ENCODE results near the gene SUGP2.

SUGP2 gene

DNA sequence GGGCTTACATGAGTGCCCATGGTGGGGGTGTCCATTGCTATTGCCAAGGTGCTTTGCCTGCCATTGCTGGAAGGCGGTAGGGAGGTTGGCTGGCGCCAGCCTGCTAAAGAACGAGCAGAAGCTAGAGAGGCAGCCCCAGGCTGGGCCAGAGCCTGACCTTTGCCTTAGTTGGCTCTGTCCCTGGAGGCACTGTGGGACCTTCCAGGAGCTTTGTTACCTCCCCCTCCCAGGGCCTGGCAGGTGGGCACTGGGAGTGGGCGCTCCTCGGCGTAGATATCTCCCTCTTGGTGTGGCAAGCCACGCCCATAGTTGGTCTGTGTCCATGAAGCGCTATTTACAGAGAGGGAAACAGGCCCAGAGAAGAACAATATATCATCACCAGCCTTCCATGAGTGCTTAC, 28.2 kb upstream of the SUGP2 start:
- POLR2A ChIA-PET = no interaction called here

DNA sequence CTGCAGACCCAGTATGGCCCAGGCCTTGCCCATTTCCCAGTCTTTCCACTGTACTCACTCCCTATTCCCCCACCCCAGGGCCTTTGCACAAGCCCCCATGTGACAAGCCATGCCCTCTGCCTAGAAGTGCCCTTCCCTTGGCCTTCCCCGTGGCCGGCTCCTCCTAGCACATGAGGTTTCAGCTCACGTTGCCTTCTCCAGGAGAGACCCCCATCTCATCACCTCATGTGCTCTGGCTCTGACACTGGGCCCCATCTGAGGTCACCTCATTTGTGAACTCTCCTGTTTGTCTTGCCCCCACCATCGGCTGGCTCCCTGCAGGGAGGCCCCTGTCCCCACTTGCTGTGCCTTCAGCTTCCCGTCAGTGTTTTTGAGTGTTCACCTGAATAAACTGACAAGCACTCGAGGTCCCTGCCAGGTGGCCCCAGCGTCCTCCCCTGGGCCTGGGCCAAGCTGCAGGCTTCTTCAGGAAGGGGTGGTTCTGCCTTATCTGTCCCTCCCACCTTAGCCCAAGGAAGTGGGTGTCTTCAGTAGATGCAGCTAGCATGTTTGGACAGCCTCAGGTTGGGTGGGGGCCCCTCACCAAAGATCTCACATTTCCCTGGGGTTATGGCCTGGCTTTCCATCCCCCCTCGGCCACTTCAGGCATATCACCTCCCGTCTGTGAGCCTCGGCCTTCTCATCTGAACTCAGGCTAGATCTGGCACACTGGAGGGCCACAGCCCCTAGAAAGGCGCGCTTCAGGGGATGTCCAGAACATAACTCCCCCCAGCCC, 26.7 kb upstream of the SUGP2 start:
- POLR2A ChIA-PET = interaction anchor here (1.0 kb wide), 1 partner anchor 45 kb away, joined by 3 read pairs; no protein-coding TSS in a partner anchor

More for the DNA sequence above, 28.2 kb upstream of the SUGP2 start:
- TF ChIP-seq HDGF (IDR thresholded peaks at IDR 0.05; ENCODE audit: borderline replicate concordance) (no peak), FOXM1 (IDR thresholded peaks at IDR 0.05; ENCODE audit: borderline replicate concordance) (no peak), ARNT (IDR thresholded peaks at IDR 0.05) (no peak), TARDBP (IDR thresholded peaks at IDR 0.05) (no peak), CTBP1 (IDR thresholded peaks at IDR 0.05; ENCODE audit: borderline replicate concordance) (no peak), NFRKB (IDR thresholded peaks at IDR 0.05) (no peak), SUZ12 (IDR thresholded peaks at IDR 0.05) (no peak), ELF4 (IDR thresholded peaks at IDR 0.05) (no peak), LEF1 (IDR thresholded peaks at IDR 0.05; ENCODE audit: borderline replicate concordance) (no peak), SP1 (IDR thresholded peaks at IDR 0.05) (no peak), ZNF384 (IDR thresholded peaks at IDR 0.05) (no peak), L3MBTL2 (conservative IDR thresholded peaks at IDR 0.05) (no peak)
- TF ChIP-seq, protein P1, sequence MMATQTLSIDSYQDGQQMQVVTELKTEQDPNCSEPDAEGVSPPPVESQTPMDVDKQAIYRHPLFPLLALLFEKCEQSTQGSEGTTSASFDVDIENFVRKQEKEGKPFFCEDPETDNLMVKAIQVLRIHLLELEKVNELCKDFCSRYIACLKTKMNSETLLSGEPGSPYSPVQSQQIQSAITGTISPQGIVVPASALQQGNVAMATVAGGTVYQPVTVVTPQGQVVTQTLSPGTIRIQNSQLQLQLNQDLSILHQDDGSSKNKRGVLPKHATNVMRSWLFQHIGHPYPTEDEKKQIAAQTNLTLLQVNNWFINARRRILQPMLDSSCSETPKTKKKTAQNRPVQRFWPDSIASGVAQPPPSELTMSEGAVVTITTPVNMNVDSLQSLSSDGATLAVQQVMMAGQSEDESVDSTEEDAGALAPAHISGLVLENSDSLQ (IDR thresholded peaks at IDR 0.05) = no peak
- DNase-seq (ENCODE audit: extremely low spot score) = no peak
- CTCF ChIA-PET = interaction anchor here (1.5 kb wide), 1 partner anchor 7 kb away, joined by 4 read pairs; no protein-coding TSS in a partner anchor

DNA sequence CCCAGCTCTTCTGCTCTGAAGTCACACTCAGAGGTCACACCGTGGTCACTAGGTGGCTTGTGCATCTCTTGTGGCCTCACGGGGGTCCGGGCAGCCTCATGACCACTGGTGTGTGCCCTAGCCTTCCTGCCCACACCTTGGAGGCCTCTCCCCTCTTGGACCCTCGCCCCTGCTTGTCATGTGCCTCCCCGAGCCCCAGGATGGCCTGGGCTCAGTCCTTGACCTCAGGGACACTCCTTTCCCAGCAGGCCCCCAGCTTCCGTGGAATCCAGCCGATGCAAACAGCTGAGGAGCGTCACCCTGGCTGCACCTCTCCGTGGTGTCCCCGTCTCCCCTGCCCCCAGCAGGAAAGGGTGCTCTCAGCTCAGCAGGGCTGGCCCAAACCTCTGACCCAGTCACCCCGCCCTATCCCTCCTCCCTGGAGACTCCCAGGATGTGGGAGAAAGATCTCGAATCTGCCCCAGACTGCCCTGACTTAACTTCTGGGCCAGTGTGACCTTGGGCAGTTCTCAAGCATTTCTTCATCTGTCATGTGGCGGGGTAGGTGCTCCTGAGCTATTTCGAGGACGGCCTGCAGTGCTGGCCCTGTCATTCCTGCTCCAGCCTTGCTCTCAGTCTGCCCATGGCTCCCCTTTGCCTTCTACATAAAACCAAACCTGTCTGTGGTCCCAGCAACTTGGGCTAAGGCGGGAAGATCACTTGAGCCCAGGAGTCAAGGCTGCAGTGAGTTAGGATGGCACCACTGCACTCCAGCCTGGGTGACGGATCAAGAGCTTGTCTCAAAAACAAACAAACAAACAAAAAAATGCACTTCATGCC, 25.9 kb upstream of the SUGP2 start:
- ChIA-PET CTCF (no interaction called here), POLR2A (interaction anchor here (1.0 kb wide), 1 partner anchor 46 kb away, joined by 3 read pairs; no protein-coding TSS in a partner anchor)
- TF ChIP-seq FOXK2 (IDR thresholded peaks at IDR 0.05) (no peak), TARDBP (IDR thresholded peaks at IDR 0.05) (no peak), NFRKB (IDR thresholded peaks at IDR 0.05) (no peak), L3MBTL2 (conservative IDR thresholded peaks at IDR 0.05) (no peak), CTBP1 (IDR thresholded peaks at IDR 0.05; ENCODE audit: borderline replicate concordance) (no peak), SUZ12 (IDR thresholded peaks at IDR 0.05) (no peak), LEF1 (IDR thresholded peaks at IDR 0.05; ENCODE audit: borderline replicate concordance) (no peak), FOXM1 (IDR thresholded peaks at IDR 0.05; ENCODE audit: borderline replicate concordance) (no peak)
- DNase-seq (ENCODE audit: extremely low spot score) = no peak

More for the DNA sequence above, 26.7 kb upstream of the SUGP2 start:
- TF ChIP-seq ZNF384 (IDR thresholded peaks at IDR 0.05) (no peak), BHLHE40 (IDR thresholded peaks at IDR 0.05; ENCODE audit: borderline replicate concordance) (no peak), TARDBP (IDR thresholded peaks at IDR 0.05) (no peak), HDGF (IDR thresholded peaks at IDR 0.05; ENCODE audit: borderline replicate concordance) (no peak), ELF4 (IDR thresholded peaks at IDR 0.05) (no peak), FOXA1 (IDR thresholded peaks at IDR 0.05) (no peak), SP1 (IDR thresholded peaks at IDR 0.05) (no peak), CTBP1 (IDR thresholded peaks at IDR 0.05; ENCODE audit: borderline replicate concordance) (no peak), ARNT (IDR thresholded peaks at IDR 0.05) (no peak), L3MBTL2 (conservative IDR thresholded peaks at IDR 0.05) (no peak), SUZ12 (IDR thresholded peaks at IDR 0.05) (no peak), FOXM1 (IDR thresholded peaks at IDR 0.05; ENCODE audit: borderline replicate concordance) (no peak), NFRKB (IDR thresholded peaks at IDR 0.05) (no peak), FOXK2 (IDR thresholded peaks at IDR 0.05) (no peak)
- TF ChIP-seq, protein P1 (IDR thresholded peaks at IDR 0.05) = no peak
- no peak for DNase-seq (ENCODE audit: extremely low spot score)
- CTCF ChIA-PET = no interaction called here

DNA sequence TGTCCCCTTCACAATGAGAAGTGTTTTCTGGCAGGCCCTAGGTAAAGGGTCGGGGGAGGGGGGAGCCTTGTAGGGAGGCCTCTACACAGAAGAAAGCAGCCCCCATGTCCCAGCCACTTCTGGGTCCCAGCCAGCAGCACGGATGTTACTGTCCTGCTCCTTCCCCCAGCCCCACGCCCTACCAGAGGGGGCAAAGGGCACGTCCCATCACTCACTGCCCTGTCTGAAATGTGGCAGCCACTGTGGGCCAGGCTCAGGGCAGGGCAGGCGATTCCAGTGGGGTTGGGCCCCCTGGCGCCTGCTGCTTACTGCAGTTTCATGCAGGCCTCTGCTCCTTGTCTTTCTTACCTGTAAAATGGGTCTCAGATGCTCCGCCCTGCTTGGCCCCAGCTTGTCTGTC, 24.4 kb upstream of the SUGP2 start:
- no peak for DNase-seq (ENCODE audit: extremely low spot score)
- no peak for TF ChIP-seq ZNF384 (IDR thresholded peaks at IDR 0.05)
- no peak for TF ChIP-seq HDGF (IDR thresholded peaks at IDR 0.05; ENCODE audit: borderline replicate concordance)
- no peak for TF ChIP-seq FOXK2 (IDR thresholded peaks at IDR 0.05)
- TF ChIP-seq SUZ12 (IDR thresholded peaks at IDR 0.05) = no peak
- TF ChIP-seq SP1 (IDR thresholded peaks at IDR 0.05) = no peak
- TF ChIP-seq, protein P1 (IDR thresholded peaks at IDR 0.05) = no peak
- no peak for TF ChIP-seq CTBP1 (IDR thresholded peaks at IDR 0.05; ENCODE audit: borderline replicate concordance)
- no peak for TF ChIP-seq FOXA1 (IDR thresholded peaks at IDR 0.05)
- TF ChIP-seq BHLHE40 (IDR thresholded peaks at IDR 0.05; ENCODE audit: borderline replicate concordance) = no peak
- TF ChIP-seq NFRKB (IDR thresholded peaks at IDR 0.05) = no peak
- TF ChIP-seq ELF4 (IDR thresholded peaks at IDR 0.05) = no peak
- ChIA-PET POLR2A (no interaction called here), CTCF (no interaction called here)

DNA sequence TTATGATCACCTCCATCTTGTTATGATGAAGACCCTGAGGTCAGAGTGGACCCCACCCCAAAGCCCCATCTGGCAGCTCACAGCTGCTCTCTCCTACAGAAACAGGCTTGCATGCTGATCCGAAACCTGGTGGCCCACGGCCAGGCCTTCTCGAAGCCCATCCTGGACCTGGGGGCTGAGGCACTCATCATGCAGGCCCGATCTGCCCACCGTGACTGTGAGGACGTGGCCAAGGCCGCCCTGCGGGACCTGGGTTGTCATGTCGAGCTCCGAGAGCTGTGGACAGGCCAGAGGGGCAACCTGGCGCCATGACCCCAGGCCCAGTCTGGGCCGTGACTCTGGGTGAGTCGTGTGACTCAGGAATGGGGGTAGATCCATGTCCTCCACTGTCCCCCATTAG, 24.0 kb upstream of the SUGP2 start:
- ChIA-PET CTCF (no interaction called here), POLR2A (no interaction called here)
- DNase-seq (ENCODE audit: extremely low spot score) = no peak
- no peak for TF ChIP-seq FOXK2 (IDR thresholded peaks at IDR 0.05)
- no peak for TF ChIP-seq CTBP1 (IDR thresholded peaks at IDR 0.05; ENCODE audit: borderline replicate concordance)
- TF ChIP-seq NFRKB (IDR thresholded peaks at IDR 0.05) = no peak
- no peak for TF ChIP-seq ELF4 (IDR thresholded peaks at IDR 0.05)
- TF ChIP-seq, protein P1 (IDR thresholded peaks at IDR 0.05) = no peak
- no peak for TF ChIP-seq L3MBTL2 (conservative IDR thresholded peaks at IDR 0.05)
- no peak for TF ChIP-seq LEF1 (IDR thresholded peaks at IDR 0.05; ENCODE audit: borderline replicate concordance)
- no peak for TF ChIP-seq FOXA1 (IDR thresholded peaks at IDR 0.05)
- no peak for TF ChIP-seq ARNT (IDR thresholded peaks at IDR 0.05)
- TF ChIP-seq TARDBP (IDR thresholded peaks at IDR 0.05) = no peak
- no peak for TF ChIP-seq SUZ12 (IDR thresholded peaks at IDR 0.05)
- TF ChIP-seq HDGF (IDR thresholded peaks at IDR 0.05; ENCODE audit: borderline replicate concordance) = no peak
